T-helper 1 cell treated with Interleukin-12 subunit alpha and Interleukin-12 subunit beta and Interleukin-4 antibody, amounts not matched to agents 30 ng/mL and 1 ng/mL, for 36 hours (primary cell): ENCODE data around the gene SPOCD1. TPM values are rescaled to one million over a fixed set of nuclear protein-coding genes. Genes with fewer than 3 reads are reported as not detected.

Experiments used
- intact Hi-C: fragments of 100-400 bp; cut with micrococcal nuclease; formaldehyde crosslinking; loops from one replicate; pipeline ENCODE4 v1.15.1; 2024
- total RNA-seq: library from RNA; stranded (reverse); gene quantifications from 2 replicates; pipeline ENCODE4 v1.2.3, GENCODE V29; 2022

SPOCD1 gene
- total RNA-seq, 1 donor from 2014 or later: not detected

DNA sequence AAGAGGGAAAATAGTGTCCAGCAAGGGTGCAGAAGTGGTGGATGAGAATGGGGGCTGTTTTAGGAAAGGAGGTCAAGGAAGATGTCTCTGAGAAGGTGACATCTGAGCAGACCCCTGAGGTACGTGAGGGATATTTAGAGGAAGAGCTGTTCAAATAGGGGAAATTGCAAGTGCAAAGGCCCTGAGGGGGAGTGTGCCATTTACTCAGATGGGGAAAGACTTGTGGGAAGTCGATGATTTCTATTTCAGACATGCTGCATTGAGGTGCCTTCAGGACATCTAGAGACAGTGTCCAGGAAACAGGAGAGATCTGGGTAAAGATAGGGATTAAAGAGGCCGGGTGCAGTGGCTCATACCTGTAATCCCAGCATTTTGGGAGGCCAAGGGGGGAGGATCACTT, 41.3 kb downstream of the SPOCD1 start:
- intact Hi-C loops: no loop called here

DNA sequence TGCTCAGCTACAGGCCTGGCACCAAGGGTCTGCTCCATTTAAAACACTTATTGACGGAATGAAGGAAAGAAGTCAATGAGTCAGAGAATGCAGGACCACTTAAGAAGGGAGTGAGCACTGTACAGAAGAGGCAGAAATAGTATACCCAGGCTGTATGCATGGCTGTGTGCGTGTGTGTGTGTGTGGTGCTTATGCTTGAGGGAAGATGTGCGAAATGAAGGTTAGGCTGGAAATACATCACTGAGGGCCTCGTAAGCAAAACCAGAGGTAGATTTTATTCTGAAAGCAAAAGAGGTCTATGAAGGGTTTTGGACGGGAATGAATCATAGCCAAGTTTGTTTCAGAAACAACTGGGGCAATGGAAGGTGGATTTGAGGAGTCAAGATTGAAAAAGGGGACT, 42.0 kb downstream of the SPOCD1 start:
- intact Hi-C loops: no loop called here

DNA sequence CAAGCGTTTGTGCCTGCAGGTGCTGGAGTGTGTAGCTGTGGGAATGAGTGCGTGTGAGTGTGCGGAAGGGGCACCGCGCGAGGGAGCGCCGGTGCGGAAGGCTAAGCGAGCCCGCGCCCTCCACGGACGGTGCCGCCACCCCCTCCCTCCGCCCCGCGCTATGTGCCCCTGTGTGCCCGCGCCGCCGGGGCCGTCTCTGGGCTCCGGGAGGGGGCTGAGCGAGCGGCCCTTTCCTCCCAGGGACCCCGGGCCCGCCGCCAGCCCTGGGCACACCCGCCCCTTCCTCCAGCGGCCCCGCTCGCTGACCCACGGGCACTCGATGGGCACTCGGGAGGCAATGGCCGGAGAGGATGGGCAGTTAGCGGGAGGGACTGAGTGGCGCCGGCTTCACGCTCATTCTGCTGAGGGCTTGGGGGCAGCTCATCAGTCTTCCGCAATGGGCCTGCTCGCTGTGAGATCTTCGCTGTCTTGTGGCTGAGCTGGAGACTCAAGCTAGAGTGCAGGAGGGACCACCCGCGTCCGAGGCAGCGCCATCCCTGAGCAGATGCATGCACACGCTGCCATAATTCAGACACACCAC, 43.1 kb downstream of the SPOCD1 start:
- intact Hi-C loops: no loop called here

DNA sequence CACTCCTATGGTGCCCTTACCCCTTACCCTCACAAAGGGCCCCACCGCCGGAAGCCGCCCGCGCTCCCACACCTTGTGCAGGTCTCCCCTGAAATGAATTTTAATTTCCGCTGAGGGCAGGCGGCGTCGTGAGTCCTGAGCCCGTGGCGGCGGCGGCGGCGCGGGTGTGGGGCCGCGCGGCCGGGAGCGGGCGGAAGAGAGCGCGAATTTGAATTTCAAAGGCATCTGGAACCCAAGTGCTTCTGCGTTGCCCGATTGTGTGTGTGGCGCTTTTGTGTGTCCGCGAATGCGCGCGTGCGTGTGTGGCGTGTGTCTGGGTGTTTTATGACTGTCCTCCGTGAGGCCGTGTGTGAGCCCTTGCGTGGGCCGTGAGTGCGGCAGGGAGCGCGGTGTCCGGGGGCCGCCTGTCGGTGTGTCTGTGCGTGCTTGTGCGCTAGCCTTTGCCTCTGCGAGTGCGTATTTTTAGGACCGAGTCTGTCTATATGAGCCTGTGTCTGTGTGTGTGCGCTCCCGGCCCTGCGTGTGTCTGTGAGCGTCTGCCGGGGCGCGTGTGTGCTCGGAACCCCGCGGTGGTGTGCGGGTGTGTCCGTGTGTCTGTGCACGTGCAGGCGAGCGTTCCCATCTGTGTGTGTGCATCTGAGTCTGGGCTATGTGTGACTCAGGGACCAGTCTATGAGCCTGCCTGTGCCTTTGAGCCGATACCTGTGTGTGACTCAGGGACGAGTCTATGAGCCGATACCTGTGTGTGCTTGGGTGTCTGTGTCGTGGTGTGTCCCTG, 43.7 kb downstream of the SPOCD1 start:
- intact Hi-C loops: no loop called here

DNA sequence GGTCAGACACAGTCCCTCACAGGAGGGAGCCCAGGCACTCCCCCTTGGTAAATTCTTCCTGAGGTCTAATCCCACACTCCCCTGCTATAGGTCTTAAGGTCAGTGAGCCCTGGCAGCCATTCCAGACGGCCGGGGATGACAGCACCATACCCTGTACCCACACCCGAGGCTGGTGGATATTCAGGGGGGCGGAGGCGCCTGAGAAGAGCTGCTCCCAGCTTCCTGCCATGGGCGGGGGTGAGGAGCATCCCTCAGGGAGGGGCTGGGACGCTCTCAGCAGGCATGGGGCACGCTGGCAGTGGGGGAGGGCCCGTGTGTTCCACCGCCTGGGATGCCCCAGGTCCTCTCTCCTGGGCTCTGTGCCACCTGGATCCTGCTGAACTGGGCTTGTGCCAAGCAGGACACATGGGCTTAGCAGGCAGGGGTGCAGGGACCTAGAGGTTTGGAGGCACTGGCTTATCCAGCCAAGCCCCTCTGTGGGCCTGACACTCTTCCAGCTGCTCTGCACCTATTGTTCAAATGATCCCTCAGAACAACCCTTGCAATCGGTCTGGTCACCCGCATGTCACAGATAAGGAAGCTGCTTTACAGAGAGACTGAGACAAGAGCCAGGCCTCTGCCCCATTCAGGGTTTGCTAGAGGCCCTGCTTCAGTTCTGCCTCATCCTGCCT, 46.0 kb downstream of the SPOCD1 start:
- intact Hi-C loops: no loop called here

DNA sequence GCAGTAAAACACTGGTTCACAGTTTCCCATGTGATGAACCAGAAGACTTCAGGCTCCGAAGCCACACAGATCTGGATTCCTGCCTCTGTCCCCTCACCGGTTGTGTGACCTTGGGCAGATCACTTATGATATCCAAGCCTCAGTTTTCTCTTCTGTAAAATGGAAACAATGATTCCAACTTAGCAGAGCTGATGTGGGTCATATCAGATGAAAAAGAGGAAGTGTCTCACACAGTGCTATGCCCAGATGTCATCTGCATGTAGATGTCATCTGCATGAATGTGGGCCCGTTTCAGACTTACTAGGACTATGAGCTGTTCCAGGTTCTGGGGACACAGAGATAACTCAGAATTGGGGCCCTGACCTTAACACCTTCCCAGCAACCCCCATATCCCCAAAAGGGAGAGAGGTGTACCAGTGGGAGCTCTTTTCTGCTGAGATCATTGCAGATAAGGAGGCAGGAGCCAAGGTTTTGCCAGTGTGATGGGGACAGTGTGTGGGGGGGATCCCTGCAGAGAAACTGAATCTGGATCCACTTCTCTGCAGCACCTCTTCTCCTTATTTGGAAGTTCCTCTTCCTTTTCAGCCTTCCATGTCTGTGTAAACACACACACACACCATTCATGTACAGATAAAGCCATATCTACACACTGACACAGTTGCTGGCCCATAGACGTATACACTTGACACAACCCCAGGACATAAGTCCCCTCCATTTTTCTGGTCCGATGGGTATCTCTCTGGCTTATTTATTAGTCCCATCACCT, 46.7 kb downstream of the SPOCD1 start:
- intact Hi-C loops: no loop called here

DNA sequence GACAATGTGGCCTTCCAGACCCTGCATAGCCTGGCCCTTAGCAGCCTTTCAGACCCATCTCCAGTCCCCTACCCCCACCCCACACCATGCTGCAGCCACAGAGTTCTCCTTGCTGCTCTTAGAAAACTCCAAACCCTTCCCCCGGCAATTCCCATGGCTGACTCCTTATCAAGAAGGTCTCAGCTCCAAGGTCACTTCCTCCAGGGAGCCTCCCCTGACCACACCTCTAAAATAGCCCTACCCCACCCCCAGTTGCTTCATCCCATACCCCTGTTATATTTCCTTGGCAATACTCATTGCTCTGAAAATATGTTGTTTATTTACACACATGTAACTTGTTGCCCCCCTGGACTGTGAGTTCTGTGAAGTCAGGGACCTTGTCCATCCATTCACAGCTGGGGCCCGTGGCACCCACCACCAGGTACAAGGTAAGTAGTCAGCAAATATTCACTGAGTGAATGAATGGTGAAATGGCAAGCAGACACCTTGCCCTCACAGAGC, 47.4 kb downstream of the SPOCD1 start:
- intact Hi-C loops: no loop called here

DNA sequence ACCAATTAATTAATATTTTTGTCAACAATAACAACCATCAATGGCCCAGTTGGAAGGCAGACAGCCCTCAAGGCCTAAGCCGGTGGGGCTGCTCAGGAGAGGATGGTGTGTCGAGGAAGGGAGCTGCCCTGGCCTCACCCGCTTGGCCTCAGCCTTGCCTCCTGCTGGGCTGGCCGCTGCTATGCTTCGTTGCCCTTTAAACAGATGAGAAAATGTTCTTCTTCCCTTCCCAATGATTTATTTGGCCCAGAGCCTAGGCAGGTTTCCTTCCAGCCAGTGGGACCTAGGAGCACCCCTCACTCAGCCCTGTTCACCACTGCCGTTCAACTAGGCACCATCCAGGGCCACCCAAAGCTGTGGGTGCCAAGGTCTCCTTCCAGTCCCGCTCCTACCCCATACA, 48.6 kb downstream of the SPOCD1 start:
- intact Hi-C loops: no loop called here

DNA sequence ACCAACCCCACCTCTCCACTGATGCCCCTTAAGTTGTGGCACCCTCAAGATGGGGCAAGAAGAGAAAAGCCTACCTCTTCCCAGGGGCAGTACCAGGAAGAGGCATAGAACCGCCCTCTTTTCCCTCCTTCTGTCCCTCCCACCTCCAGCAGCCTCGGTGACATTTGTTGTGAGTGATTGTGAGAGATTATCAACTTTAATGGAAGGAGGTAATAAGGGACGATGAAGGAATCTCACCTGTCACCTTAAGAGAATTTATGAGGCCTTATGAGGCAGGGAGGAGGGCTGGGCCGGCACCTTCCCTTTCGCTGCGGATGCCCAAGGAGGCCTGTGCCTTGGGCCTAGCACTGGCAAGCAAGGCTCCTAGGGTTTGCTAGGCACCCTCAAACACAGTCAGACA, 50.3 kb downstream of the SPOCD1 start:
- intact Hi-C loops: loop anchor here (2.0 kb wide), 1 partner anchor 307 kb away; the partner anchor contains the start of gene TMEM39B

DNA sequence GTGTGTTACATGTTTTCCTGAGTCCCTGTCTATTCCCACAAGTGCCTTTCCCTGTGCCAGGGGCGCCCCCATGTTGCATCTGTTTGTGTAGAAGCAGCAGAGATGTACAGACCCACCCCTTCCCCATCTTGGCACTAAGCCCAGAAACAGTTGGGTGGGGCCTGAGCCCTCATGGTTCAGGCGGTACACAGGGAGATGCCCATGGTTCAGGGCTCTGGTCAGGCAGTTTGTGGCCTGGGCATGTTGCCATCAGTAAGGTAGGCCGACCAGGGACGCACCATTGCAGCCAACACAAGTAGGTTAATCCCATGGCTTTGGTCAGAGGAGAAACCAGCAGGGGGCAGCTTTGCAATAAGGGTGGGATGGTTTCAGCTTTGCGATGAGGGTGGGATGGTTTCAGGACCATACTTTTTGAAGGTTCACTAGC, 50.8 kb downstream of the SPOCD1 start:
- intact Hi-C loops: loop anchor here (2.0 kb wide), 1 partner anchor 308 kb away; the partner anchor contains the start of gene TMEM39B

DNA sequence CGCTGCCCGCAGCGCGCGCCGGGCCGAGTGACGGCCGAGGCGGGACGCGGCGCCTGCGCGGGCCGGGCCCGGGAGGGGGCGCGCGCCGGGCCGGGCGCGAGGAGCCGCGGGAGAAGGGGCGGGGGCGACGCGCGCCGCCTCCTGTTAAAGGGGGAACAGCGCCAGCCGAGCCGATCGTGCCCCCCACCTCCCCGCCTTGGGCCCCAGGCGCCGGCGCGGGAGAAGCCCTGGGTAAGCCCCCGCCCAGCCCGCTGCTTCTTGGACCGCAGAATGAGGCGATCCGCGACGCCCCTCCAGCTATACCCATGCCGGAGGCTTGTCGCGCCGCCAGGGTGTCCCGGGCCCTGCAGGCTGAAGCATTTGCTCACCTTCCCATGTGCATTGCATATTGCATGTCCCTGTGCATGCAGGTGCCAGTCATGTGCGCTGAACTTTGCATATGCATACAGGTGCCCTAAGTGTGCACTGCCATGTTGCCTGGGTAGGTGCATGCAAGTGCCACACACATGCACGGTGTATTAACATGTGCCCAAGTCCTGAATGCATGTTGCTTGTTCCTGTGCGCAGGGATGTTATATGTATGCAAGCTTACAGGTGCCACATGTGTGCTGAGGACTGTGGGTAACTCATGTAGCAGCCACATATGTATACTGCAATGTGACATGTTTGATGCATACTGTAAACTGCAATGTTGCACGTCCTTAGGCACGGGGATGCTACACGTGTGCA, 51.3 kb downstream of the SPOCD1 start, which contains the start of gene ADGRB2:
ADGRB2 (minus strand) TSS at position 29 of the 729 bp plus-strand sequence. CDS start 7,119 bp downstream, outside the sequence.
- intact Hi-C loops: loop anchor here (2.0 to 5.0 kb wide), 2 partner anchors 178 to 308 kb away; partner anchors contain the start of gene TMEM39B

DNA sequence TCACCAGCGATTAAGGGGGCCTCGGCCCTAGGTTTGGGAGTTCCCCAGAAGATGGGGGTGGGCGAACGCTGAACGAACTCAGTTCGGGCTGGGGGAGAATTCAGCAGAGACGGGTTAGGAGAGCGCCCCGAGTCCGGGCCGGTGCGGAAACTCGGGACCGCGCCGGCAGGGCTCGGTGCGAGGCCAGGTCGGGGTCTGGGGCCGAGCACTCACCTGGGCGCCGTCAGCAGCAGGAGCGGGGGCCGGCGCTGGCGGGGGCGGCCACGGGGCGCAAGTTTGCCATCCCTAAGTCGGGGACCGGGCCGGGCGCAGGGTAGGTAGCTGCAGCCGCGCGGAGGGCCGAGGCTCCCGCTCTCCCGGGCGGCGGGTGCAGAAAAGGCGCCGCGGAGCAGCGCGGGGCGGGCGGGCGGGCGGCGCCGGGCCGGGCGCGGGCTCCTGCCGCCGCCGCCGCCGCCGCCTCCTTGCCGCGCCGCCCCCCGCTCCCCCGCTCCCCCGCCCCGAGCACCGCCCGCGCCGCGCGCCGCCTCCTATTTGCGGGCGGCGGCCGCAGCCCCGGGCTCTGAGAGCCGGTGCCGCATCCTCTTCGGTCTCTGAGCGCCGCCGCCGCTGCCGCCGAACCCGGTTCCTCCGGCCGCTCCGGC, 52.0 kb downstream of the SPOCD1 start:
- intact Hi-C loops: loop anchor here (2.0 to 5.0 kb wide), 2 partner anchors 179 to 309 kb away; partner anchors contain the start of gene TMEM39B

DNA sequence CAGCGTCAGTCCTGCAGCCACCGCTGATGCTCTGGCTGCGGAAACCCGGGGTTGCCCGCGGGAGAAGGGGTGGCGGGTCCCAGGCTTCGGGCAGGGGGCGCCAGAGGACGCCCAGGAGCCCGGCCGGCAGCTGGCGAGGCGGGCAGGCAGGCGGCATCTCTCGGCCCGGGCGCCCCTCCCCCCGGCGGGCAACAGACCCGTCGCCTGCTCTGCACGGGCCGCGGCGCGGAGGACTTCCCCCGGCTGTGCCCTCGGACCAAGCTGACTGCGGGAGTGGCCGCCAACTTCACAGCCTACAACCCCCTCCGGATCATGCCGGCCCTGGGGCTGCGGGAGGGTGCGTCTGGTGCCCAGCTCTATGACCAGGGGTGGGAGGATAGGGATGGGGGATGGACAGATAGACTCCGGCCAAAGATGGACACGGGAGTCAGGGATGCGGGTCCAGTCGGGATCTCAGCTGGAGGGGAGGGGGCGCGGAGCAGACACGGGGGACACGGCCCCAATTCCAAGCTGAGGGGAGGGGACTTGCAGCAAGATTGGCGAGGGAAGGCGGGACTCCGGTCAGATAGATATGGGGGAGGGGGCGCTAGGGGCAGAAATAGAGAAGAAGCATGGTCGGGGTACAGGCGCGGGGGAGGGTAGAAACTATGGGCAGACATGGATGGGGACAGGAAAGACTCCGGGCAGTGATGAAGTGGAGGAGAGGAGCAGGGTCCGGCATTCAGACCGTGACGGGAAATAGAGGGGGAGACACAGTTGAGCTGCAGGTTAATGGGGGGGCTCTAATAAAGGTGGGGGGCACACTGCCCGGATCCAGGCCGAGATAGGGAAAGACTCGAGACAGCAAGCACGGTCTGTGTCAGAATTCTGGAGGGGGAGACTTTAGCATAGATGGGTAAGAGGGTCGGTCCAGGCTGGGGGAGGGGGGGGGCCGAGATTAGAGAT, 52.8 kb downstream of the SPOCD1 start:
- intact Hi-C loops: loop anchor here (5.0 kb wide), 1 partner anchor 179 kb away; no protein-coding TSS in a partner anchor

DNA sequence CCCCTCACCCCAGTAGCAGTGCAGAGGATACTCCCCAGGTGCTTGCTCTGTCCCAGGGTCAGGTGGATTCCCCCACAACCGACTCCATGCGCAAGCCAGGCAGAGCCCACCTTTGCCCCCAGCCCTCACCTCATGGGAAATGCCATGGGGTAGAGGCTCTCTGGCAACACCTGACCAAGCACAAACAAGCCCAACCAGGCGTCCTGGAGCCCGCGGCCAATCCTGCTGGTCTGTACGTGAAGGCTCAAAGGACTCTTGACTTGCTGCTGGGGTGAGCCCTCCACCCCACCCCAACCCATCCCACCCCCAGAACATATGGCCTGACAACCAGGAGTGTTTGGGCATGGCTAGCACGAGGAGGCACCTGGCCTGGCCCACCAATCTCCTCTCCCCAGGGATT, 53.5 kb downstream of the SPOCD1 start:
- intact Hi-C loops: loop anchor here (5.0 kb wide), 1 partner anchor 180 kb away; no protein-coding TSS in a partner anchor

DNA sequence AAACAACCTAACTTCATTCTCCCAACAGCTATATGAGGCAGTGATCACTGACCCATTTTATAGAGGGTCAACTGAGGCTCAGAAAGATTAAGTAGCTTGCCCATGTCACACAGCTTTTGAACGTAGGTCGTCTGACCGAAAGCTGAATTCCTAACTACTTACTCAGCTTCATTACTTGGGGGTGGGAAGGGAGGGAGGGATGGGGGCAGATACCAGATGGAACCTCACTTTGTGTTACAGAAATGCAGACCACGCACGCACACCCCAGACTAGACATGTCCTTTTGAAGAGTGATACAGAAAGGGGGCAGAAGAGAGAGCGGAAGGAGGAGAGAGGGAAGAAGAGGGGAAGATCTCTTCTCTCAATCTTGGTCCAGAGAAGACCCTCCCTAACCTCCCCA, 53.9 kb downstream of the SPOCD1 start:
- intact Hi-C loops: loop anchor here (1.0 to 5.0 kb wide), 4 partner anchors 26 to 202 kb away; partner anchors contain the start of gene PEF1

DNA sequence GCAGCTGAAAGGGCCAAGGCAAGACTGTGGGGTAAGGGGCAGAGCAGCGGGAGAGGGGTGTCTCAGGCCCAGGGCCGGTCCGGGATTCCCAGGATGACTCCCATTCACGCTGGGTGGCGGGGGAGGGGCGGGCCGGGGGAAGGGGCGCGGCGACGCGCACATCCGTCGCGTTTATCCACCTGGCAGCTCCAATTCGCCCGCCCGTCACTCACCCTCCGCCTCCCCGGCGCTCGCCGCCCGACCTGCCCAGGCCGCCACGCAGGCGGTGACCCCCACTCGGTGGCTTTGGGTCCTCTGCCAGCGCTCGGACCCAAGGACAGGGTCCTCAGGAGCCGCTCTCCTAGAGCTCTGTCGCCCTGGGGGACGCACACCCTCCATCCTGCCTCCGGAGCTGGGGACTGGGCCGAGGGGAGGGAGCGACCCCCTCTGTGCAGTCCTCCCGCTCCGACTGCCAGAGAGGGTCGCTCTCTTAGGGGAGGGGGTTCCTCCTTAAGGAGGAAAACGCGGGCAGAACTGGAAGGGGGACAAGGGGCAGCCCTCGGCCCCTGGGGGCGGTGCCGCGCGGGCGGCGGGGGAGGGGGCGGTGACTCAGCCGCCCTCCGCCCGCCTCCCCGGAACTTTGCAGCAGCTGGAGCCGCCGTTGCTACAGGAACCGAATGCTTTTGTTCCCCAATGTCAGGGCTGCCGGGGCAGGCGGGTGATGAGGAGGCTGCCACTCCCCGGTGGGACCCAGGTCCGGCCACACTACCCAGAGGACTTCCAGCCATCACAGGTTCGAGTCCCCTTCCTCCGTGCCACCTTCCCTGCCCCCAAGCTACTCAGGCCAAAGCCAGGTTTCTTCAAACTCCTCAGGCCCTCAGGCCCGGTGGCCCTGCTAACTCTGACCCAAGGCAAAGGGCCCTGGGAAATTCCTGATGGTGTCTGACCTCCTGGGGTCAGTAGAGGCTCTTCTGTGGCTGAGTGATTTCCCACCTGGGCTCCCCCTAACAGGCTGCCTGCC, 55.1 kb downstream of the SPOCD1 start:
- intact Hi-C loops: loop anchor here (1.0 to 5.0 kb wide), 4 partner anchors 28 to 204 kb away; partner anchors contain the start of gene PEF1
